Progenitor cell of endocrine pancreas (in vitro differentiated cells): ENCODE measurements around the gene TCAF1. TPM values are rescaled to one million over a fixed set of nuclear protein-coding genes. Genes with fewer than 3 reads are reported as not detected.
A peak's percentile ranks its signal among the peaks of the same experiment; 100 is the strongest.

Source experiments
- DNase-seq: peaks from one replicate; pipeline ENCODE4 v3.0.0; 2021; ENCODE audit warnings: low spot score; ENCODE audit not compliant: unreplicated experiment
- H3K27ac Mint-ChIP-seq: 2 replicates; pipeline ENCODE4 v1.8.0; 2021; ENCODE audit warnings: mild to moderate bottlenecking, moderate library complexity, mixed read lengths
- H3K27me3 Mint-ChIP-seq: 2 replicates; pipeline ENCODE4 v1.8.0; 2021; ENCODE audit warnings: mixed read lengths
- H3K36me3 Mint-ChIP-seq: 2 replicates; pipeline ENCODE4 v1.8.0; 2022; ENCODE audit warnings: mixed read lengths; ENCODE audit not compliant: insufficient read depth
- H3K4me1 Mint-ChIP-seq: 2 replicates; pipeline ENCODE4 v1.8.0; 2021; ENCODE audit warnings: low read depth, mixed read lengths
- H3K4me3 Mint-ChIP-seq: 2 replicates; pipeline ENCODE4 v1.8.0; 2021; ENCODE audit warnings: low read depth, mild to moderate bottlenecking, moderate library complexity, mixed read lengths
- H3K9me3 Mint-ChIP-seq: 2 replicates; pipeline ENCODE4 v1.8.0; 2021; ENCODE audit warnings: low read depth, mixed read lengths
- CTCF ChIP-seq: fragments of 200-600 bp; sonication (generic); IDR thresholded peaks from one replicate; pipeline ENCODE4 v1.5.0; 2021; ENCODE audit warnings: antibody characterized with exemption, mild to moderate bottlenecking; ENCODE audit not compliant: unreplicated experiment
- total RNA-seq: library from RNA; stranded (reverse); gene quantifications from 2 replicates; pipeline ENCODE4 v1.2.1, GENCODE V29; 2021

Gene TCAF1
- total RNA-seq, 1 donor from 2014 or later: 112 TPM

- Mint-ChIP-seq H3K27me3 (no peaks in the 10 kb centered on the region), H3K36me3 (peaks cover 27% of the 10 kb centered on the region), H3K9me3 (peaks cover 17% of the 10 kb centered on the region), H3K4me1 (peaks cover 5% of the 10 kb centered on the region), H3K27ac (no peak overlapping the region), H3K4me3 (no peak overlapping the region)
- no peak for TF ChIP-seq CTCF
- no peak for DNase-seq
These were observed 11.4 kb downstream of the TCAF1 start for GRCh38 chr7:143890558-143890957.

- TF ChIP-seq CTCF: no peak
- peaks cover 8% of the 10 kb centered on the region for H3K4me1 Mint-ChIP-seq
- no peak overlapping the region for H3K4me3 Mint-ChIP-seq
- H3K36me3 Mint-ChIP-seq: peaks cover 25% of the 10 kb centered on the region
- H3K27me3 Mint-ChIP-seq: no peaks in the 10 kb centered on the region
- H3K9me3 Mint-ChIP-seq: peaks cover 17% of the 10 kb centered on the region
- no peak for DNase-seq
- H3K27ac Mint-ChIP-seq: no peak overlapping the region
These were observed 12.9 kb downstream of the TCAF1 start for GRCh38 chr7:143889068-143889467.

GRCh38 chr7:143886826-143887477, 15.0 kb downstream of the TCAF1 start:
- H3K4me1 Mint-ChIP-seq: peaks cover 19% of the 10 kb centered on the region
- H3K27me3 Mint-ChIP-seq: no peaks in the 10 kb centered on the region
- no peak for TF ChIP-seq CTCF
- H3K36me3 Mint-ChIP-seq: peaks cover 25% of the 10 kb centered on the region
- no peak for DNase-seq
- peak overlapping the region; percentile 6 for H3K4me3 Mint-ChIP-seq
- peaks cover 17% of the 10 kb centered on the region for H3K9me3 Mint-ChIP-seq
- no peak overlapping the region for H3K27ac Mint-ChIP-seq

- H3K36me3 Mint-ChIP-seq: peaks cover 19% of the 10 kb centered on the region
- no peak overlapping the region for H3K27ac Mint-ChIP-seq
- H3K4me3 Mint-ChIP-seq: peak overlapping the region; percentile 63
- no peak for TF ChIP-seq CTCF
- peaks cover 27% of the 10 kb centered on the region for H3K4me1 Mint-ChIP-seq
- H3K9me3 Mint-ChIP-seq: peaks cover 13% of the 10 kb centered on the region
- H3K27me3 Mint-ChIP-seq: no peaks in the 10 kb centered on the region
- no peak for DNase-seq
These were observed 16.0 kb downstream of the TCAF1 start for GRCh38 chr7:143885951-143886350.

- TF ChIP-seq CTCF: peak; percentile 31
- H3K4me1 Mint-ChIP-seq: peaks cover 27% of the 10 kb centered on the region
- peaks cover 13% of the 10 kb centered on the region for H3K9me3 Mint-ChIP-seq
- DNase-seq: peak; percentile 50
- peaks cover 13% of the 10 kb centered on the region for H3K36me3 Mint-ChIP-seq
- H3K27ac Mint-ChIP-seq: peak overlapping the region; percentile 94
- peak overlapping the region; percentile 91 for H3K4me3 Mint-ChIP-seq
- H3K27me3 Mint-ChIP-seq: no peaks in the 10 kb centered on the region
These were observed 16.9 kb downstream of the TCAF1 start for GRCh38 chr7:143884969-143885559.
